ENCODE results near the gene AGPAT1.
"Not testable (repeated sequence)": the region's sequence is repeated elsewhere in the genome, so short reads cannot be mapped to it uniquely, and the experiment has no call there.

AGPAT1 gene

DNA sequence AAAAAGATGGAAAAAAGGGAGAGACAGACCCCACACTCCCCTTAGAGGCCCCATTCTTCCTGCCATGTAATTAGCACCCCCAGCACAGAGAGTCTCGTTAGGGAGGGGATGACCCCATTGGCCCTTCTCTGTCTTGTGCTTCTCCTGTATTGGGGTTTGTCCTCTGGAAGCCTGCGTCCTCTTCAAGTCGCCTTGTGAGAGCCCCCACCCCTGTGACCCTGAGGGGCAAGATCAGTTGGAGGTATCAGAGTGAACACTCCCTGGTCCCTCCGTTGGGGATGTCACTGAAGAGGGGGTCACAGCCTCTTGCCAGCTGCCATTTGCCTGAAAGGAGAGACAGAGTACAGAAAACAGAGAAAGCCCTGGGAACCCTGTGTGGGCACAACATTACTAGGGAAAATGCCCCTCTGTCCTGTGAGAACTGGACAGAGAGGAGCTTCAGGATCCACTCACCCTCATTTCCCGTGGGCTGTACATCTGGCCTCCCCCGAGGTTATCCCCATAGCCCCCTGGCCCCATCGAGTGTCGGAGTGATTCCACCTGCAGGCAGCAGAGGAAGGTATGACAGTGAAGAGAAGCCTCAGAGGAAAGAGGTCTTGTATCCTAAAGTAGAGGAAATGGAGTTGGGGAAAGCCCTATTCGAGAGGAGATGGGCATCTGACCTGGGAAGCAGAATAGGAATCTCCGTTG, 10.4 kb upstream of the AGPAT1 start:
- DNase-seq (ENCODE audit: low read depth in 2 of 2): not testable (repeated sequence)

DNA sequence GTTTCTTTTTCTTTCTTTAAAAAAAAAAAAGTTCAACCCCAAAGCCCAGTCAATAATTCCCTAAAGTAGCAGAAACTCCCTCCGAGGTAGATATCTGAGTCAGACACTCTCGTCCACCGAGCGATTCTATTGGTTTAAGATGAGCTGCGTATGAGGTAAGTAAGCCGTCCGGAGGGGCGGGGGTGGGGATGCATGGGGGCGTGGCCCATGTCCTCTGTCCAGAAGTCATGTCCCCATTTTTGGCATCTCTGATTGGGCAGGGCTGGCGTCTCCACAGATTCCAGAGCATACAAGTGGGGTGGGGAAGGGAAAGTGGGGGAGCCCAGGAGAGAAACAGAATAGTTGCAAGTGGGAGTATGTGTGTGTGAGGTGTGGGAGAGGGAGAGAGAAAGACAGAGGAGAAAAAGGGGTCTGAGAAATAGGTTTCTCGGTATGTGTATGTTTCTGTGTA, 9.8 kb upstream of the AGPAT1 start:
- DNase-seq (ENCODE audit: low read depth in 2 of 2): peak in 1 of 2 donors; percentile 37

DNA sequence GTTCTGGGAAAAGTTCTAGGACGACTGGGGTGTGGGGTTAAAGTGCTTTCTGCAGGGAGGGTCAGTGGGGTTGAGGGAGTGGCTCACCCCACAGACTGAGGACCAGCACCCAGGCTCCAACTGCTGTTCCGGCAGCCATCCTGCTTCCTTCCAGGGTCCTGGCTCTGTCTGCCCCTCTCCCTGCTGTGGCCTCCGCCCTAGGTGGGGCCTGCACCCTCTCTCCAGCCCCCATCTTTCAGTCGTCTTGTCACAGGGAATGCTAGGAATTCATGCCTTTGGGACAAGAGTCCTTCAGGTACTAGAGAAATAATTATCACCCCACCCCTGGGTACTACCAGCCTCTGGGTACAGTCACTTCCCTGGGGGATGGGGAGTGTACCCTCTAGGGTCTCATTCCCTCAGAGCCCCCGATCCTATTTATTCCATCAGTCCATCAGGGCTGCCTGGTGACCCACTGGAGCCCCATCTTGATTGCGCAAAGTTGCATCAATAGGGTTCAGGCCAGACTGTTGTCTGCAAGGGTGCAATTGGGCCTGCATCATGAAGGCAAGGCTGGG, 8.3 kb upstream of the AGPAT1 start, which contains the start of gene AGER:
AGER (minus strand) TSS at position 170 of the 557 bp plus-strand sequence; CDS start at position 139, 31 bp downstream.
- DNase-seq (ENCODE audit: low read depth in 2 of 2): no peak

DNA sequence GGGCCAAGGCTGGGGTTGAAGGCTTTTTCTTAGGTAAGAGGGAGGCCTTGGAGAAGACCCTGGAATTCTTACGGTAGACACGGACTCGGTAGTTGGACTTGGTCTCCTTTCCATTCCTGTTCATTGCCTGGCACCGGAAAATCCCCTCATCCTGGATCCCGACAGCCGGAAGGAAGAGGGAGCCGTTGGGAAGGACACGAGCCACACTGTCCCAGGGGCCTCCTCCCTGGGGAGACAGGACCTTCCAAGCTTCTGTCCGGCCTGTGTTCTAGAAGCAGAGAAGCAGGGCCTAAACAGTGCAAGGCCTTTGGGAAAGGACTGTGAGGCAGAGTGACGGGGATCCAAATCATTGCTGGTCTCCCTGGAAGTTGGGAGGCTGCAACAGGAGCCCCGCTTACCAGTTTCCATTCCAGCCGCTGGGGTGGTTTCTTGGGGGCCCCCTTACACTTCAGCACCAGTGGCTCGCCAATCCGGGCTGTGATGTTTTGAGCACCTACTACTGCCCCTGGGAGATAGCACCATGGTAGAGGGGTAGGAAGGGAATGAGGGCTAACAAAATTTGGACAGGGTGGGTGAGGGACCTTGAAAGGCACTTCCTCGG, 7.7 kb upstream of the AGPAT1 start:
- no peak for DNase-seq (ENCODE audit: low read depth in 2 of 2)

DNA sequence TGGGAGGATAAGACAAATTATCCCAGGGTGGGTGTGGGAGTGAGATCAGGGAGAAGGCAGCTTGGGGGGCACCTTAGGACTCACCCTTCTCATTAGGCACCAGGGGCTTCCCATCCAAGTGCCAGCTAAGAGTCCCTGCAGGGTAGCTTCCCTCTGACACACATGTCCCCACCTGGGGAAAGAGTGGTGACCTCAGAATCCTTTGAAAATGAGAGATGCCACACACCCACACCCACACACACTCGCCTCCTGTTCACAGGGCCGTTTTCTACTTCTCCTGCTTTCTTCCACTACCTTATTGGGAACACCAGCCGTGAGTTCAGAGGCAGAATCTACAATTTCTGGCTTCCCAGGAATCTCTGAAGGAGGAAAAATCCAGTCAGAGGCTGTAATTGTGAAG, 7.1 kb upstream of the AGPAT1 start:
- DNase-seq (ENCODE audit: low read depth in 2 of 2): no peak

DNA sequence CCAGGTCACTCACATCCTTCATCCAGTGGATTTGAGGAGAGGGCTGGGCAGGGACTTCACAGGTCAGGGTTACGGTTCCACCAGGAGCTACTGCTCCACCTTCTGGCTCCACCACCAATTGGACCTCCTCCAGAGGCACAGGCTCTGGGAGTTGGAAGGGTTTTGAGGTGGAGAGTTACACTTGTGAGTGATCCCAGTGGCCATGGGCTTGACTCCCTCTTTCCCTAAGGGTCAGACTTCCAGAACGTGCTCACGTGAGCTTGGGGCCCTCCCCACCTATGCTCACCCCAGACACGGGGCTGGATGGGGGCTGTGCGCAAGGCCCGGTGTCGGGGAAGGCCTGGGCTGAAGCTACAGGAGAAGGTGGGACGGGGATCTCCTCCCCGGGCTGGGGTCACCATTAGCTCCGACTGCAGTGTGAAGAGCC, 6.7 kb upstream of the AGPAT1 start:
- DNase-seq (ENCODE audit: low read depth in 2 of 2): no peak

DNA sequence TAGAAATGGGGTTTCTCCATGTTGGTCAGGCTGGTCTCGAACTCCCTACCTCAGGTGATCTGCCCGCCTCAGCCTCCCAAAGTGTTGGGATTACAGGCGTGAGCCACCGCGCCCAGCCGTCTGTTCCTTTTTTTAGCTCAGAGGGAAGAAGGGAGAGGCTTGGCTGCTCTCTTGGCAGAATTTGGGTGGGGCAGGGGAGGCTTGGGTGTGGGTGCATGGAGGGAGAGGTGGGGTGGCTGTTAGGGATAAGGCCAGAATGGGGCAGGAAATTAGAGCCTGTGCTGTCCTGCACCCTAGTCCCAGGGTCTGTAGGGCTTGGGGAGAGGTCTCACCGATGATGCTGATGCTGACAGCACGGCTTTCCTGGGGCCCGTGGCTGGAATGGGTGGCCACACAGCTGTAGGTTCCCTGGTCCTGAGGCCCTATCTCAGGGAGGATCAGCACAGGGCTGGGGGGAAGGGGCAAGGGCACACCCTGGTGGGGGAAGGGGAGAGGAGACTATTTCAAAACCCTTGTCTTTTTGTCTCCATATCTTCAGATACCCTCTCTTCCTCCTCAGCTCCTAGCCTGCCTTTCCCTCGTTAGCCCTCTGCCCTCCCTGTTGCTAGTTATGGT, 6.1 kb upstream of the AGPAT1 start:
- no peak for DNase-seq (ENCODE audit: low read depth in 2 of 2)

DNA sequence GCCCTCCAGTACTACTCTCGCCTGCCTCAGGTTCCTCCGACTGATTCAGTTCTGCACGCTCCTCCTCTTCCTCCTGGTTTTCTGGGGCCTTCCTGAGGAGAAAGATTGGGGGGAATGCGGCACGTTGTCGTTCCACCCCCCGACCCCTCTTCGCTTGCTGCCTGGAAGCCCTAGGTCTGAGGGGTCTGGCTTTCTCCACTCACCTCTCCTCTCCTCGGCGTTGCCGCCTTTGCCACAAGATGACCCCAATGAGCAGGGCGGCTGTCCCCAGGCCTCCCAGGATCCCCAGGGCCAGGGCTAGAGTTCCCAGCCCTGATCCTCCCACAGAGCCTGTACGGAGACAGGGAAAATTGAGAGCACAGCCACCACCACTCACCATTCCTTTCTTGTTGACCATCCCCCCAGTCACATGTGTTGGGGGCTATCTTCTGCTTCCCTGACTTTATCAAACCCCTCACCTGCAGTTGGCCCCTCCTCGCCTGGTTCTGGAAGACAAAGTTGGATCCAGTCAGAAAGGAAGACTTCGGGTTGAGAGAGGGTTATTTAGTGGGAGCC, 5.3 kb upstream of the AGPAT1 start:
- no peak for DNase-seq (ENCODE audit: low read depth in 2 of 2)

DNA sequence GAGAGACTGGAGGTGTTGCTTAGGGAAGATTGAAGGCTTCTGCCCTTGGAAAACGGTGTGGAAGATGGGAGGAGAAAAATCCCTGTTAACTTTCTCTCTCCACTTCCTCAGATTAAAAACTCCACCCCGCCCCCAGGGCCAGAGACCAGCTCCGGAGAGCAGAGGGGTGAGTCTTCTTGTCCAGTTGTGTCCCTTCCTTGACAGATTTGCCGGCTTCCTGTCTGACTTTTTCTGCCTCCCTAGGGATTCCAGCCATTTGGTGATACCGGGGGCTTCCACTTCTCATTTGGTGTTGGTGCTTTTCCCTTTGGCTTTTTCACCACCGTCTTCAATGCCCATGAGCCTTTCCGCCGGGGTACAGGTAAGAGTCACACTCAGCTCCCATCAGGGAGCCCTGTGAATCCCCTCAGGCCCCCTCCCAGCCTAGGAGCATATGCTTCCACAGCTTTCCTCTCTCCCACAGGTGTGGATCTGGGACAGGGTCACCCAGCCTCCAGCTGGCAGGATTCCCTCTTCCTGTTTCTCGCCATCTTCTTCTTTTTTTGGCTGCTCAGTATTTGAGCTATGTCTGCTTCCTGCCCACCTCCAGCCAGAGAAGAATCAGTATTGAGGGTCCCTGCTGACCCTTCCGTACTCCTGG, 4.0 kb upstream of the AGPAT1 start:
- DNase-seq (ENCODE audit: low read depth in 2 of 2): no peak

DNA sequence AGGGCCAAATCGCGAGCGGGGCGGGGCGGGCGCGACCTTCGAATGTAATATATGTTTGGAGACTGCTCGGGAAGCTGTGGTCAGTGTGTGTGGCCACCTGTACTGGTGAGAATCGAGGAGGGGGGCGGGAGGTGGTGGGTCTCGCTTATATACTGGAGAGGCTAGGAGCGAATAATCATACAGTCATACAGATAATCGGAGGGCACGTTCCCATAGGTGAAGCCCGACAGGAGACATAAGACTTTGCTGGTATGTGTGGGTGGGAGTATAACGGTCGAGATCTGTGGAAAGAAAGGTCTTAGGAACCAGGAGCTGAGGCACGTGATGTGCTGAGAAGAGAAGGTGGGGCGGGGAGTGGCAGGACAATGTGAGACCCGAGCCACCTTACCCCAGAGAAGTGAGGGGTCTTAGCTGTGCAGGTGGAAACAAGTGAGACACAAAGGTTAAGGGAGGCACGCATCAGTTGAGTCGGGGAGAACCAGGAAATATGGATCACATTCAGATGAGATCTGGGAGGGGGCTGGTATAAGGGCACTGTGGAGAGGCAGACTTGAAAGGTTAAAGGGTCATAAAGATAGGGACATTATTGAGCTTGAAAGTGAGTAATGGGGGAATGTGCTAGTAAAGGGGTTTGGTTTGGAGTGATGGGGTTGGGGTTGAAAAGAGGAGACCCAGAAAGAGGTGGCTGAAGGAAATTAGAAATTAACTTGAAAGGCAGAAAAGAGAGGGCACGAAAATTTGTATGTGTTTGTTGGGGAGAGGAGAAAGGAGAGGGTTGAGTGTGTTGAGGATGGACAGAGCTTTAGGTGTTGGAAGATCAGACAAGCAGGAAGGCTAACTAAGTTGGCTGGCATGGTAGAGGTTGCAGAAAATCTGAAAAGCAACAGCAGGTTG, 2.9 kb upstream of the AGPAT1 start:
- no peak for DNase-seq (ENCODE audit: low read depth in 2 of 2)

DNA sequence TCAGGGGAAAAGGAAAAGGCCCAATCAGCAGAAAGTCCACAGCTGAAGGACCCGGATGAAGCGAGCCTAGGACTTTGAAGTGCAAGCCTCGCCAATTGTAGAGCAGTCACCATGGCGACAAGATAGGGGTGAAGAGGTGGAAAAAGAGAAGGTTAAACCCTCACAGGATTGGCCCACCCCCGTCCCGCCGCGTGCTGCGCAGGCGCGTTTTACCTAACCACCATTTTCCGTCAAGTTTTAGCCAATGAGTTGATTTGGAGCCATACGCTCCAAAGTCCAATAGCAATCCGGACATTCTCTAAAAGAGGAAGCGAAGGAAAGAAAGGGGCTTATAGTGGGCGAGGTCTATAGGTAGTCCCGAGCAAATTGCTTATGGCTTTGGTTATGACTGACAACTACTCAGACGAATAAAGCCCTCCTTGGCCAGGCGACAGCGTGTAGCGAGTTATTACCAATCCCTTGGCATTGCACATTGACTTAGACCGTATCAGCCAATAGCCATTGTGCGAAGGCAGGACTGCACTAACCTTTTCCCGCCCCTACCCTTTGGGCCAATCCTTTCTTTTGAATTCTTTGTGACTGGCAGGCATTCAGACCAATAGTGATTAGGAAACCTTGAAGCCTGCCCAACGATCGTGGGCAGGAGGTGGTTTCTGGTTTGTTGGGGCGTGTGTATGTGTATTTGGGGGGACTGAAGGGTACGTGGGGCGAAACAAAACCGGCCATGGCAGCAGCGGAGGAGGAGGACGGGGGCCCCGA, 2.1 kb upstream of the AGPAT1 start, which contains the start of gene RNF5:
RNF5 (plus strand) TSS at position 618 of the 759 bp plus-strand sequence; CDS start at position 725, 107 bp downstream.
- DNase-seq (ENCODE audit: low read depth in 2 of 2): peak; percentile 80 to 86

DNA sequence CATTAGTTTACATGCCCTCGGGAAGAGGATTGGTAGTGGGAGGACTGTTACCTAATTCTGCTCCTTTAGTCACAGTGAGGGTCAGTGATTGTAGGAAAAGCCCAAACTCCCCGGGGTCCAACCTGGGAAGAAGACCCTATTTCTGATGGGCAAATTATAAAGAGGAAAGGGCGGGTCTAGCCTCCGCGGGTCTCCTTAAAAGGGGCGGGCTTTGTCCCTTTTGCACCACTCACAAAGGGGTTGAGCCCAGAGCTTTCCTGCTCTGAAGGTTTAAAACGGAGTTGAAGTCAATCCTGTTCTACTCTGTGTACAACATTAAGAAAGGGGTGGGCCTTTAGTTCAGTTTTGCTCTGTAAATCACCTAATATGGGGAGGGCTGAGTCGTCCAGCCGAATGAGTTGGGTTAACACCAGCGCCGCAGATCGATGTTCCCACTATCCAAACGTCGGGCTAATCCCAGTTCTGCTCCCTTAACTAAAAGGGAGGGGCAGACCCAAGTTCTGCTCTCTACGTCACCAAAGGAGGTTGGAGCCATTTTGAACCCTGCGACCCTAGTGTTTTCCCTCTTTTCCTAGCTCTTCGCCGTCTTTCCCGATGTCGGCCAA, 1.4 kb upstream of the AGPAT1 start:
- DNase-seq (ENCODE audit: low read depth in 2 of 2): no peak

DNA sequence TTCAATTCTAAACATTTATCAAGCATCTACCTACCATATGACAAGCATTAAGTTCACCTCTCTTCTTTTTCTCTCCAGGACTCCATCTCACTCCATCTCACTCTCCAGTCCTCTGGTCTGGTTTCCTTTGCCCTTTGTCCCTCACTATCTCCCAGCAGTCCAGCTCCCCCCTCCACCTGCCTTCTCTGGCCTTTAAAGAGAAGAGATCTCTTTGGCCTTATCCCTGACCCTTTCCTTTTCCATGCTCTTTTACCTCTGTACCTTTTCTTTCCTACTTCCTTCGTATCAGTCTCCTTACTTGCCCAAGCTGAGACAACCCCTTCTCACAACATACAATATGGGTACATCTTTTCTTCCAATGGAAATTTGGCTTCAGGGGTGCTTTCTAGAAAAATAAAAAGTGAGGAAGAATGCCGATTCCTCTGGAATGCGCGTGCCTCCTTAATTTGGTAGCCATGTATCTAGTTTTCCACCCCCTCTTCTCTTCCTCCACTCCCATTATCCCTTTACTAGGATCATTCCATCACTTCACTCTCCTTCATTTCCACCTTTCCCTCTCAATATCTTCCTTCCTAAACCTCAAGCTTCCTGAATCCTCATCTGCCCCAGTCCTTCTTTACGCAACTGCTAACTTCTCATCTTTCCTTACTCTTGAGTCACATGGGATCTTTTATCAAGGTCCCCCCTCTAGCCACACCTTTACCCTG, 745 bp upstream of the AGPAT1 start:
- DNase-seq (ENCODE audit: low read depth in 2 of 2): no peak

DNA sequence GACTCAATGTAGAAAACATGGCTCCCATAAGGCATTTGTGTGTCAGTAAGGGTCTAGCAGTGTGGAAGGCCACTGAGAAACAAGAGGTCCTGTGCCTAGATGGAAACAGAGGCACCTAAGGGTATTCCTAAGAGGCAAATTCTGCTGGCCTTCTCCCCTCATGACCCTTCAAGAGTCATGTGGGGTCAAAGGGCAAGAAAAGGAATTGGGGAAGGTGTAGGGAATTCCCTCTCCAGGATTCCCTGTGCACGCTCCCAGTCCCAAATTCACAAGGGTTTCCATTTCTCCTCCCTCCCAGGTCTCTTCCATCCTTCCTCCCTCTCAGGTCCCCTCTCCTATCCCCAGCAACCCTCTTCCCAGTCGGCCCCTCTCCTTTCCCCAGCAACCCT, 568 bp downstream of the AGPAT1 start:
- DNase-seq (ENCODE audit: low read depth in 2 of 2): no peak

DNA sequence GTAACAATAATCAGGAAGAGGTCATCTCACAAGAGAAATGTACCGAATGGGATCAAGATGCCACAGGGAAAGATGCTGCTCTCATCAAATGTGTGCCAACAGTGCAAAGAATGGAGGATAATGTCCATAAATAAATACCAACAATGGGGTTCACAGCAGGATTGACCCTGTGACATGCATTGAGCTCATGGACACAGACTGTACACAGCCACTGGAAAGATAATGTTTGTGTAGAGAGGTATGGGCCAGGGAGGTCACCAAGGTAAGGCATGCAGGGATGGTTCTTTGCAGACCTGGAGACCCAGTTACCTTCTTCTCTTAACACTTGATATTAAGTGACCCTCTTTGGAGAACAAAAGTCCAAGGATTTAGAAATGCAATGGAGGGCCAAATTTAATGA, 1.5 kb downstream of the AGPAT1 start:
- no peak for DNase-seq (ENCODE audit: low read depth in 2 of 2)

DNA sequence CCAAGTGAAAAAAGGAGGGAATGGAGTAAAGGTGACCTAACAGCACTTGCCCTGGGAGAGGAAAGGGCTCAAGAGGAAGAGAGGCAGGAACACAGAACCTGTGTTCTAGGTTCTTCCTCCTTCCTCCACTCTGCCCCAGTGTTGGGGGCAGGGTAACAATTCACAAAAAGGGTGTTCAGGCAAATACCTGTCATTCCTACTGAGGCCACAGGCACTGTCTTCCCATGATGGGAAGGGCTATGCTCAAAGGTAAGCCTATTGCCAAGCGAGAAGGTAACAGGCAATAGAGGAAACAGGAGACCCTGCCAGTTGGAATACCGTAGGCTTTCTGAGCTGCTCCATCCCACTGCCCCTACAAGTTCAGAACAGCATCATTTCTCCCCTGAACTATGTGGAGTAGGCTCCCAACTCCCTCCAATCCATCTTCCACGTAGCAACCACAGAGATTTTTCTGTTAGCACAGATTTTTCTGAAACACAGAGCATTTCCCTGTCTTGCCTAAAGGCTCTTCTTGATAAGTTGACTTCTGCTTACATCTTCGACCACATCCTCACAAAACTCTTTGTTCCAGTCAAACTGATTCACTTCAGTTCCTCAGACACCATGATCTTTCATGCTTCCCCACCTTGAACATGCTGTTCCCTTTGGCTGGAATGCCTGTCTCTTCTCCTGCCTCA, 2.7 kb downstream of the AGPAT1 start:
- no peak for DNase-seq (ENCODE audit: low read depth in 2 of 2)

DNA sequence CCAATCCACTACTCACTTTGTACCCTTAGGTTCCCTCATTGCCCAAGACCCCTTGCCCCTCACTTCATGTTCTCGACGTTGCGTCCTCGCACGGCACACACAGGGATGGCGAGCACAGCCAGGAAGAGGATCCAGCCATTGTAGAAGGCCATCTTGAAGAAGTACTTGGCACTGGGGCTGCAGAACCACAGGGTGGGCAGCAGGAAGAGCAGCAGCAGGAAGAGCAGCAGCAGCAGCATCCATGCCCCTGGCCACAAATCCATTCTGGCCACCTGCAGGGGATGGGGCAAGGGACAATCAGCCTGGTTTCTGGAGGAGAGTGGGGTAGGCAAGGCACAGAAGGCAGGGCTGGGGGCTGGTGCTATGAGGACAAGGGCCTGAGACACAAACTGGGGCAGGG, 4.7 kb downstream of the AGPAT1 start:
- DNase-seq (ENCODE audit: low read depth in 2 of 2): no peak

DNA sequence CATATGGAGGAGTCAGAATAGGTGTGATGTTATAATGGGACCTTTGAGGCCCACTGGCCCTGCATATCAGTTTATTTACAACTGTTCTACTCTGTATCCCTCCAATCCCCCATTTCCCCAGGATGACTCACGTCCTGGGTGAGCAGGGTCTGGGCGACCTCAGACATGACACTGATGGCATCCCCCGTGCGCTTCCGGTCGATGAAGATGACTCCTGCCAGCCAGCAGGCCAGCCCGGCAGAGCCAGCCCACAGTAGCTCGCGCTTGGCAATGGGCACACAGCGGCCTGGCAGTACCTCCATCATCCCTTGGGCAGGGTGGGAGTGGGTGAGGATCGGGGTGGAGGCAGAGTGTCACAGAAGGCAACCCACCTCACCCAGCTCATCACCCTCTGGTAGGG, 5.6 kb downstream of the AGPAT1 start:
- no peak for DNase-seq (ENCODE audit: low read depth in 2 of 2)

Measured in stimulated activated CD8-positive, alpha-beta memory T cell treated with anti-CD3 and anti-CD28 coated beads, Interleukin-2, amount 100 ng/mL, for 1 hour (primary cell).